ENCODE results near the gene NEK10.

DNA sequence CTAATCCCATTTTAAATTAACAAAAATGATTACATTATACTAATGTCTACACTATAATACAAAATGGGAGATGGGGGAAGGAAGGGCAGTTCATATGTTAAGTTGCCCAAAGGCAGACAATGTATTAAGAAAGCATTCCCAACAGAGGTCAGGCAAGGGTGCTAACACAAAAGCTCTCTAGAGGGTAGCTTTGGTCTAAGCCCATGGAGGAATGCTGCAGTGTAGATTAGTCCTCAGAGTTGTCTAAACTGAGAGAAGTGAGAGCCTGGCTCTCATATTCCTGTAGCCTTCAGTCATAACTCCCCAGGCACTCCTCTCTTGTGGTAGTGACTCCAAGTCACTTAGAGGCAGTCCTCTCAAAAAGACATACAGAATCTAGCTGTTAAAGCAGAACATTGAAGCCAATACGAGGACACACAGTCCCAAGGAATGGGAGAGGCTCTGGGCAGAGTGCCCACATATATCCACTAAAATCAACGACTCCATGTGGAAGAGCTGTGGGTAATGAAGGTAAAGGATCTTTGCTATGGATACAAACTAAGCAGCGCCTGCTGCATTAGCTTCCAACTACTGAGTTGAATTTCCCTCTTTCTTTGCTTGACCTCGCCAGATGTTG, 14.5 kb downstream of the NEK10 start:
- TF ChIP-seq, protein P1, sequence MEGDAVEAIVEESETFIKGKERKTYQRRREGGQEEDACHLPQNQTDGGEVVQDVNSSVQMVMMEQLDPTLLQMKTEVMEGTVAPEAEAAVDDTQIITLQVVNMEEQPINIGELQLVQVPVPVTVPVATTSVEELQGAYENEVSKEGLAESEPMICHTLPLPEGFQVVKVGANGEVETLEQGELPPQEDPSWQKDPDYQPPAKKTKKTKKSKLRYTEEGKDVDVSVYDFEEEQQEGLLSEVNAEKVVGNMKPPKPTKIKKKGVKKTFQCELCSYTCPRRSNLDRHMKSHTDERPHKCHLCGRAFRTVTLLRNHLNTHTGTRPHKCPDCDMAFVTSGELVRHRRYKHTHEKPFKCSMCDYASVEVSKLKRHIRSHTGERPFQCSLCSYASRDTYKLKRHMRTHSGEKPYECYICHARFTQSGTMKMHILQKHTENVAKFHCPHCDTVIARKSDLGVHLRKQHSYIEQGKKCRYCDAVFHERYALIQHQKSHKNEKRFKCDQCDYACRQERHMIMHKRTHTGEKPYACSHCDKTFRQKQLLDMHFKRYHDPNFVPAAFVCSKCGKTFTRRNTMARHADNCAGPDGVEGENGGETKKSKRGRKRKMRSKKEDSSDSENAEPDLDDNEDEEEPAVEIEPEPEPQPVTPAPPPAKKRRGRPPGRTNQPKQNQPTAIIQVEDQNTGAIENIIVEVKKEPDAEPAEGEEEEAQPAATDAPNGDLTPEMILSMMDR (IDR thresholded peaks at IDR 0.05) = no peak
- no peak for TF ChIP-seq POLR2AphosphoS5 (IDR thresholded peaks at IDR 0.05)
- no peak for TF ChIP-seq POLR2A (IDR thresholded peaks at IDR 0.05)
